Stimulated activated CD8-positive, alpha-beta memory T cell treated with anti-CD3 and anti-CD28 coated beads, Interleukin-15, amount 100 ng/mL, for 4 hours (primary cell): Measurements from ENCODE around the gene SPATA9.

Experiments
- DNase-seq, 2 donors: peaks; one replicate each; pipeline ENCODE4 v3.0.0-alpha.2; 2020; ENCODE audit warnings: low read depth in 2 of 2

SPATA9 gene, protein sequence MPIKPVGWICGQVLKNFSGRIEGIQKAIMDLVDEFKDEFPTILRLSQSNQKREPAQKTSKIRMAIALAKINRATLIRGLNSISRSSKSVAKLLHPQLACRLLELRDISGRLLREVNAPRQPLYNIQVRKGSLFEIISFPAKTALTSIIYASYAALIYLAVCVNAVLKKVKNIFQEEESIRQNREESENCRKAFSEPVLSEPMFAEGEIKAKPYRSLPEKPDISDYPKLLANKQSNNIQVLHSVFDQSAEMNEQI

DNA sequence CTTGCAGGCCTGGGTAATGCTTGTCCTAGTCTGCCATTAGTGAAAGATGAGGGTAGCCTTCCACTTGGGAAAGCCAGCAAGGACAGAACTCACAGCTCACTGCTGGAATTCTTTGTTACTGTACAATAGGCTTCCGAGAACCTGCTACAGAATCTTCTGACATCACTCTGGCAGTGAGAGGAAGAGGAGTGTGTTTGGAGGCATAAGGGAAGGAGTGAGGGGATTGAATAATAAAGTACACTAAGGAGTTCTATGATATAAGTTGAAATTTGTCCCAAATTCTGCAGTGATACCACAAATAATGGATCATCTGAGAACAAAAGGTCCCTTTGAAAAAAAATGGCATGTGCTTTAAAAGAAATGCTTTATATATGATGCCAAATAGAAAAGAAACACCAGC is at the start of gene SPATA9:
TSS of gene SPATA9 (minus strand) at position 101 of the 400 bp plus-strand sequence. CDS start 137 bp downstream, outside the sequence.
- DNase-seq: no peak

DNA sequence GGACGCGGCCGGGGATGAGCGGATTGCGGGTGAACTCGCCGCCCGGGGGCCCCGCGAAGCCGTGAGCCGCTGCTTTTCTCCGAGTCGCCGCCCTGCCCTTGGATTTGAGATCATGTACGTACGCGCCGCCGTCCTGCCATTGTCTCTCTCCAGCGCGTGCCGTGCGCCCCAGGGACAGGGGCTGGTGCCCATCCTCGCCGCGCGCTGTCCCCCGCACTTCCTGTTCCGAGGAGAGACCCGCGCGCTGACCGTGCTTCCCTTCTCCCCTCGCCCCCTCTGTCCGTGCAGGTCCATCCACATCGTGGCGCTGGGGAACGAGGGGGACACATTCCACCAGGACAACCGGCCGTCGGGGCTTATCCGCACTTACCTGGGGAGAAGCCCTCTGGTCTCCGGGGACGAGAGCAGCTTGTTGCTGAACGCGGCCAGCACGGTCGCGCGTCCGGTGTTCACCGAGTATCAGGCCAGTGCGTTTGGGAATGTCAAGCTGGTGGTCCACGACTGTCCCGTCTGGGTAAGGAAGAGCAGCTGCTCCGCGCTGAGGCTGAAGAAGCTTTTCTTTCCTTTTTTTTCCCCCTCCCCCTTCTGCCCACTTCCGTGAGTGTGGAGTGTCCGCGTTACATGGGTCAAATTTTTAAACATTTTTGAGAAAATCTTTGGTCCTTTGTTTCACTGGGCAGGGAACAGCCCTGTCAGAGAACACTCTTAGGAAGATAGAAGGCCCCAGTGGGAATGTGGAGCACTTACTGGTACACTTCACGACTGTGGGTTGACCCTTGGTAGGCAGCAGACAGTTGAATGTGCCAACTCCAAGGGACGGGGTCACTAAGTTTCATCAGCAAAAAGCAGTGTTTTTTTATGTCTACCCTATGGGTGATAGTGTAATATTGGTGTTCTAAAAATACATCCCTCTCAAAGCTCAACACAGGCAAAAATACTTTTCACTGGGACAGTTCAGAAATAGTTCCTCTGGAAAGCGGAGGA is 49.1 kb upstream of the SPATA9 start:
- DNase-seq: no peak

DNA sequence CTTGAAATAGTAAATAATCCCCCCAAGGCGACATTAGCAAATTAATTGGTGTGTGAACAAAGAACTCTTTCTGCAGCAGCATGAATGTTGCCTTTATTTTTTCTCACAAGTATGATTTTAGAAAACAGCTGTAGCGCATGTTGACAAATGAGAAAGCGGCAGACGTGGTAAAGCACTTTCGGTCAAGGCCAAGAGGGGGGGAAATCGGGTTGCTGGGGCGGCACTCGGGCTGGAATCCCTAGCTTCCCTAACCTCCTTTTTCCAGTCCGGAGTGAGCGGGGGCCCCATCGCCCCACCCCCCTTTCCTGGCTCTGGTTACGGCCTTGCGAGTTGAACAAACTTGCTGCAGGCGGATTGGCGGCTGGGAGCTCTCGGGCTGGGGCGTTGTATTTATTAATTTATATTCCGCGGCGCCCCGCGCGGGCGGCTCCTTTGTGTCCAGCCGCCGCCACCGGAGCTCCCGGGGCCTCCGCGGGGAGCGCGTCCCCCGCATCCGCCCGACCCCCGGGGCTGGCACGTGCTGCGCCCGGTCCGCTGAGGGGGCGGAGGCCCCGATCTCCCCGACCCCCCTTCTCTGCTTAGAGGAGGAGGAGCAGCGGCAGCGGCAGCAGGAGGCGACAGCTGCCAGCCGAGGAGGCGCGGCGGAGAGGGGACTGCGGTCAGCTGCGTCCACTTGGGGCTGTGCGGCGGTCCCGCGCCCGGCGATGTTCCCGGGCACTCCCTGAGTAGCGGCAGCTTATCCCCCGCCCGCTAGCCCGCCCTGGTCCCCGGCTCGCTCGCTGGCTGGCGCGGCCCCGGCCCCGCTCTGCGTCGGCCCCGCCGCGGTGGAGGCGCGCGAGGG is 48.2 kb upstream of the SPATA9 start, which contains the start of gene RHOBTB3:
TSS of gene RHOBTB3 (plus strand) at position 607 of the 841 bp plus-strand sequence. CDS start 347 bp downstream, outside the sequence.
- peak; percentile 13 to 28 for DNase-seq

DNA sequence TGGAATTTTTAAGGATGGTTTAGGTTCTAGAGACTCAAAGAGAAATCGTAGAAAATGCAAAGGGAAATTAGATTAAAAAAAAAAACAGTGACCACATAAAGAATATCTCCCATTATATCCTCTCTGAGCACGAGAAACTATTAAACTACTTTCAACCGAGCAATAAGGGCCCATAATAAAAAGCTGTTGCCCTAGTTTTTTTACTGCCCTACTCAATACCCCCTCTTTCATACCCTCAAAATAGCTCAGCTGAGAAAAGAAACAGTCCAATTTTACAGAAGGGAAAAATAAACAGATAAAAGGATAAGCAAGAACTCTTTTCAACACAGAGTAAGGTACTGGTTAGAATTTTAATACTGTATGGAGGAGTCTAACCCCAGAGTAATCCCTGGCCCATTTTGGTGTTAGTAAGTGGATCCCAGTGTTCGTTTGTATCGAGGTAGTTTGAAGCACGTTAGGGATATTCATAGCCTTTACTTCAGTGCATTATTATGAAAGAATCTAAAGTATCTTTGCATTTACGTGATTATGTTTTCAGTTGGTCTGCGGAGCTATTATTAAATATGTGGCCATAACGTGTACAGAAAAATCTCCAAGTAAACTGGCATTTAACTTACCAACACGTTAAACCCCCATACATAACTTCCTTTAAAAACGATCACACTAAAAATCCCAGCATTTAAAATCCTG is 47.4 kb upstream of the SPATA9 start:
- no peak for DNase-seq

DNA sequence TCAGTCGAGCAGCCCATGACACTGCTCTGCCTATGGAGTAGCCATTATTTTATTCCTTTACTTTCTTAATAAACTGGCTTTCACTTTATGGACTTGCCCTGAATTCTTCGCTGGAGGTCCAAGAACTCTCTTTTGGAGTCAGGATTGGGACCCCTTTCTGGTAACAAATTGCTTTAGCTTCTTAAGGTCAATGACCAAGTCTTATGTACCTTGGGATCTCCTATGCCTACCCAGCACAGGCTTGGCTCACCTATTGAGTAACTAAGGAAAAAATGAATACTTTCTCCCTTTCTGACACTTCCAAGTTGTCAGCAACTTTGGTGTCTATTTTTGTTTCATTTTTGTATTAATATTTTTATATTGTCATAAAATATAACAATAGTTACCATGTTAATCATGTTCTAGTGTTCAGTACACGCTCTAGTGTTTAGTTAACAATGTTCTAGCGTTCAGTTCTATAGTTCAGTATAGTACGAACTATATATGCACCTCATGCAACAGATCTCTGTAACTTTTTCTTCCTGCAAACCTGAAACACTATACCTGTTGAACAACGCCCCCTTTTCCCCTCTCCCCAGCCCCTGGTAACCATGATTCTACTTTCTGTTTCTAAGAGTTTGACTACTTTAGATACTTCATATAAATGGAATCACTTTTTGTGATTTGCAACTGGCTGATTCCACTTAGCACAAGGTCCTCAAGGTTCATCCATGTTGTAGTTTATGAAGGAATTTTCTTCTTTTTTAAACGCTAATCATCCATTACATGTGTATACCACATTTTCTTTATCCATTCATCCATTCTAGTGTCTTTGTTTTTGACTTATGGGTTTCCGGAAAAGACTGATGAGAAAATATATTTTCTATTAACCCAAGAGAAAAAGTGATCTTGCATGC is 46.6 kb upstream of the SPATA9 start:
- DNase-seq: no peak

DNA sequence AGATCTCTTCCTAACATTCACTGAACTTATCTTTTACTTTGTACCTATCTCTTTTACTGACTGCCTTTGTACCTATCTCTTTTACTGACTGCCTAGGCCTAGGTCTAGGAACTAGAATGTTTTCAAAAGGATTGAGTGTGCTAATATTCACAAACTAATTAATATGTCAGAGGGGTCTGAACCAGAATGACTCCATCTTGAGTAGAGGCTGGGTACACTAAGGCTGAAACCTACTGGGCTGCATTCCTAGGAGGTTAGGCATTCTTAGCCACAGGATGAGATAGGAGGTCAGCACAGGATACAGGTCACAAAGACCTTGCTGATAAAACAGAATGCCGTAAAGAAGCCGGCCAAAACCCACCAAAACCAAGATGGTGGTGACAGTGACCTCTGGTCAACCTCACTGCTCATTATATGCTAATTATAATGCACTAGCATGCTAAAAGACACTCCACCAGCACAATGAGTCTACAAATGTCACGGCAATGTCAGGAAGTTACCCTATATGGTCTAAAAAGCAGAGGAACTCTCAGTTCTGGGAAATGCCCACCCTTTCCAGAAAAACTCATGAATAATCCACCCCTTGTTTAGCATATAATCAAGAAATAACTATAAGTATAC is 45.8 kb upstream of the SPATA9 start:
- DNase-seq: no peak

DNA sequence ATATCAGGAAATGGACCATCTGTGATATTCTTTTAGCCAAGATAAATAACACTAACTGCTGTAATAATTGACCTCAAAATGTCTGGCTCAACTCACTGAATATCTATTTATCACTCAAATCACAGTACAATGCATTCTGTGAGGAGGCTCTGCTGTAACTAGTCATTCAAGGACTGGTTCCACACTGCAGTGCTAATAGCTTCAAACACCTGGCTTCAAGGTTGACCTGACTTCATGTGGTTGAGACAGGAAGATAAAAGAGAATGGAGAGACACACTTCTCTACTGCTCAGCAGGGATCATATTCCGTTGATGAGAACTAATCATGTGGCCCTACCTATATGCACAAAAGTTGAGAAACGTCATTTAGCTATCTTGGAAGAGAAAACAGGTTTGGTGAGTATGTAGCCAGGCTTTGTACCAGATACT is 45.0 kb upstream of the SPATA9 start:
- no peak for DNase-seq

DNA sequence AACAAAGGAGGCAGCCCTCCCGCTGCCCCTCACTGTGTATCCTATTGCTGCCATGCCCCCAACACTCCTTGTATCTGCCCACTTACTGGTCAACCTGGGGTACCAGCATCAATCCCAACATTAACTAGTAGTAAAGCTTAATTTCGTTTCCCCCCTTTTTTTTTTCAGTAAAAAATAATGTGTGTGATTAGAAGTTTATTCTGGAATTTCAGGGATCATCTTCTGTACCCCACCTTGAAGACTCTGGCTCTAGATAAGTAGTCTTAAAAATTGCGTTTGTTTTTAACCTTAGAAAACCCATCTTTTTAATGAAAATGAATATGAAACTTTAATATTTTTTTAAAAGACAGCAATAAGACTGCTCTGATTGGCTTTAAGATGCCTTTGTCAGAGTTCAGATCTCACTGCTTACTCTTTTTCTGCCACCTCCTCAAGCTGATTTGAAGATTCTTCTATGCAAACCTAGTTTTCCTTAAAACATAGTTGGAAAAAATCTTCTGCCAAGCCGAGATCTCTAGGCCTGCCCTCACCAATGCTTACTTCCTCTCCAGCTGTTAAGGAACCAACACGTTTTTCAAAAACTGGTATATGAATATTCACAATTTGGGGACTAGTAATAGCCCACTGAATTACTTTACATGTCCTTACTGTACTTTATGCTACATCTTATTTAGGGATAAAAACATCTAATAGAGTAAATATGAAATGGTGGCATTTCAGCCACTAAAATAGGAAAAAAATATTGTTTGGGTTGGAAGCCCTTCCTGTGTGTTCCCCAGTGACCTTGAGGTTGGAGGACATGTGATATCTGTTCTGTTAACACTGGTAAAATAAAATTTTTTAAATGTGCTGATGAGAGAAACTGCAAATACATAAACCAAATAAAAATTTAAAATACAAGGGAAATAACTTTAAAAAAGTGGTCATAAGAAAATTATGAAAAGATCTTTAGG is 44.3 kb upstream of the SPATA9 start:
- DNase-seq: no peak

DNA sequence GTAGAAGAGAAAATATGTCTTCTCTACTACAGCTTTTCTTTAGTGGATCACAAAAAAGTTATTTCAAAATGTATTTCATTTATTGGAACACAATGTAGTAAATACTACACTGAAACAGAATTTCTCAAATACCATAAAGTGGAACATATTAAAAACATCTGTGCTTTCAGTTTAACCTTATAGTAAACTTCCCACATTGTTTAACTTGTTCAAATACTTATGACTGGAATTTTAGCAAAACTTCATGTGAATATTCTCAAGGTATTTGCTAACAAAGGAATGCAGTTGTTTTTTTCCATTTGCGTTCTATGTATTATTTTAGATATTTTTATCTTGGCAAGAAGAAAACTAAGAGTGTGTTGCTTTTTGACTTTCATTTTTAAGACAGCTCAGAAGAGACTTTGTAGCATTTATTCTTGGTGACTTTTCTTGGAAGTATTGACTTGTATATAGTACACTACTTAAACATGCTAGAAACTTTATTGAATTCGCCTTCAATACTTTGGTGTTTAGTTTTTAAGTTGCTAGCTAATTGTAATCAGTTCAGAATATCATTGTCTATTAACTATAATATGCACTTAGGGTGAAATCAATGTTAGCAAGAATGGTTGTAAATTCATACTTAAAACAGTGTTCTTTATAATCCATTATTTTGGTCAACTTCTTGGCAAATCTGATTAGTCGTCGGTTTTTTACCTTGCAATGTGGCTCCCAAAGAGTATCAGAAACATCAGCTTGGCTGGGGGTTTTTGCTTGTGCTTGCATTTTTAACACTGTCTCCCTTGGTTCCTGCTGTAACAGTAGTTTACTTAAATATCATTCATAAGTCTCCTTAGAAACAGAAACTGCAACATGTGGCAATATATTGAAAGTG is 43.4 kb upstream of the SPATA9 start:
- no peak for DNase-seq

DNA sequence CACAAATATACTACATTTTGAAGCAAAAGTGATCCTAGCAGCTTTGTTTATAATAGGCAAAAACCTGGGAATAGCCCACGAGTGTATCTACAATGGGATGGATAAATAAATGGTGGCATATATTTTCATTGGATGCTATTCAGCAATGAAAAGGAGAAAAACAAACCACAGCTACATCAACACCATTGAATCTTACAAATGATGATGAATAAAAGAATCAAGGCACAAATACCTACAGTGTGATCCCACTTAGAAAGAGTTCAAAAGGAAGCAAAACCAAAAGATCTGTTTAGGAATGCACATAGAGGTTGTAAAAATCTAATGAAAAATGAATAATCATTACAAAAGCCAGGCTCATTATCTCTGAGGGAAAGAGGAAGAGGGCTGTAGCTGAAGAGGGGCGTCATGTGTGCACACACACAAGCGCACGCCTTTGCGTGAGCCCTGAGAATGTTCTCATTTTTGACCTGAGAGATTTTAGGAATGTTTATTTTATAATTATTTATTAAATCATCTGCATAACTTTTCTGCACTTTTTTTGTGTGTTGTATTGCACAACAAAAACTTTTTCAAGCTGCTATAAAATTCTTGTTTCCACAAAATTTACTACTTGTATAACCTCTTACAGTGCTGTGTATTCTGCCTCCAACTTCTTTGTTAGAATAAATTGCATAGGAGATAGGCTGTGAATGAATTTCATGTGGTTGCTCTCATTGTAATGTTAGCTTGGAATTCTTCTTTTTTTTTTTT is 42.5 kb upstream of the SPATA9 start:
- DNase-seq: no peak

DNA sequence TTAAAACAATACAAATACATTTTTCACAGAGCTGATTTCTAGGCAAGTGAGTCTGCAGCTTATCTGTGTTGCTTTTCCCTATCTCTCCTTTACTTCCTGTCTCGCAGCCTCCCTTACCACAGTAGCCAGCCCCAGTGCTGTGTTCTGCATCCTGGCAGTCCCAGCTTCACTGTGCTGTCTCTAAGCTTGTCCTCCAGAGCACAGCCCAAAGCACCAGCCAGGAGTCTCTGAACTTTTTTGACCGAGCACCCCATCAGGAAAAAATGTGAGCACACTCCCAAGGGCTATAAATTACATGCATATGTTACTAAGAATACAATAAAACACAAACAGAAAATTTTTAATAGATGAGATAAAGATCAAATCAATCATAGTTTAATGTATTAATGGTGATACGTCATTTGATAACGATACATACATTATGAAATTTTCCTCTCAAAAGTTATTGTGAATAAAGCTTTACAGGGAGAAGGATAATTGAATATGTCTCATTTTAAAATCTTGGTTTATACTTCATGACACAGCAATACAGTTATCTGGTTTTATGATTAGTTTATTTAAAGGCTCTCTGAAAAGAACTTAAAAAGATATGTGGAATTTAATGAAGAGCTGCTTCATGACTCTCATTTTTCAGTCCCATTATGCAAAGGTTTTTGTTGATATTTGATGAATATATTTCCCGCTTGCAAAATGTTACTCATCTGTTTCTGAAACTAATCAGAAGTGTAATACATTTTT is 41.0 kb upstream of the SPATA9 start:
- no peak for DNase-seq

DNA sequence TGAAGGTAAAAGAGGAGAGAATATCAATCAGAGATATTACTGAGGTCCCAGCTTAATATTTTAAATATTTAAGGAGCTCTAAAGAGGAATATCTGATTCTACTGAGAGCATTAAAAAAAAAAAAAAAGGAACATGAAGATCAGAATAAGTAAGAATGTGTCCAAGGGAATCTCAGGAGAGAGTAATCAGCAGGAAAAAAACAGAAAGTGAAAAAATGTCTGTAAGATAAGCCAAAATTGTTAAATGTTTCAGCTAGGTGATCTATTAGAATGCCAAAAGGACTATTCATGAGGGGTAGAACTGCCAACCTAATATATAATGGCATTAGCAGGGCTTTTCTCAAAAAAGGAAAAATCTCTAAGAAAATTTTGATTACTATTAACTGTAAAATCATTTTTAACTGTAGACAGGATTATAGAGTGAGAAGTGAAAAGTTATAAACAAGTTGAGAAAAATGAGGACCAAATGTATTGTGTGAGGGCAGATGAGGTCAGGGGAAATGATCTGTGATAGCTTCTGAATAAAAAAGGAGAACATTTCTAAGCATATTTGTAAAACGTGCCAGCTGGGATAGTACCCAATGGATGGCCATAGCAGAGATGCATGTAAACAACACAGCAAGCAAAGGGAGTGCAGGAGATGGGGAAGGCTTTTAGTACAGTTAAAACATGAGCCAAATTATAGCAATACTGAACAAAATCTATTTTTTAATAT is 38.9 kb upstream of the SPATA9 start:
- no peak for DNase-seq

DNA sequence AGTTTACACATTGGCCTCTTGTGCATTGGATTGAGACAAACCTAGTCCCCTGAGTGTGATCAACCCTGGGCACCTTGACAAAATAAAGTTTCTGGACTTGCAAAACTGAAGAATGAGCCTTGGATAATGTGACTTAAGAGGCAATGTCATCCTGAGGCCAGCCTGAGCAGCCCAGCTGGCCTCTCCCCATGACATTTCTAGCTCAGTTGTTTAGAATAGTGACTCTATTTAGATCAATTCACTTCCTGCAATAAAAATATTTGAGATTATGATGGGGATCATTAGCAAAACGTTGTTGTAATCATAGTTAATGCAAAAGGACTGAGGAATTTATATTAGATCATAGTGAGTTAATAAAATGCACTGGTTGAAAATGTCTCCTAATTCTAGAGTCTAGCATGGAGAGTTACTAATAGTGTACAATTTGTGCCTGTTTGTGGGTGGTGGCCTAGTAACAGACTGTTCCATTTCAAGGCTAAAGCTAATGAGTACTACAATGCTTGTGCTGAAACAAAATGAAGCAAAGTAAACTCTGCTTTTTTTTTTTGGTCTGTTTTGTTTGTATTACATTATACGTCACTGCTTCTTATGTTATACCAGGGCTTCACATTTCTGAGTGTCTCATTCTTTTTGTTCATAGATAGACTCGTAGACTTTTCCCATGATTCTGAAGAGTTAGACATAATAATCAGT is 37.4 kb upstream of the SPATA9 start:
- no peak for DNase-seq

DNA sequence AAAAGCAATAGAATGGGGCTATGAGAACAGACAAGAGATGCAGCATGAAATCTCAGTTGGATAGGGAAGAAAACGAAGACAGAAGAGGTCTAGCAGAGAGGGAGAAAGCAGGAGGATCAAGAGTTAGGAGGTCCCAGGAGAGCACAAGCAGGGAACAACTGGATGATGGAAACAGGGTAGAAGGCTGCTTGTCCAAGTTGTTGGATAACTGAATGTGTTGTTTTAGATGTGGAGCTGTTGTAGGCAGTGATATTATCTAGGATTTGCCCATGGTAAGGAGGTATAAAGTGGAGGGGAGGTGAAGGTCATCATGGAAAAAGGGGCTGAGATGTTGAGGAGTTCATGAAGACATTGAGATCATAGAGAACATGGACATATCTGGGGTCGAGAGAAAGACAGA is 35.9 kb upstream of the SPATA9 start:
- no peak for DNase-seq

DNA sequence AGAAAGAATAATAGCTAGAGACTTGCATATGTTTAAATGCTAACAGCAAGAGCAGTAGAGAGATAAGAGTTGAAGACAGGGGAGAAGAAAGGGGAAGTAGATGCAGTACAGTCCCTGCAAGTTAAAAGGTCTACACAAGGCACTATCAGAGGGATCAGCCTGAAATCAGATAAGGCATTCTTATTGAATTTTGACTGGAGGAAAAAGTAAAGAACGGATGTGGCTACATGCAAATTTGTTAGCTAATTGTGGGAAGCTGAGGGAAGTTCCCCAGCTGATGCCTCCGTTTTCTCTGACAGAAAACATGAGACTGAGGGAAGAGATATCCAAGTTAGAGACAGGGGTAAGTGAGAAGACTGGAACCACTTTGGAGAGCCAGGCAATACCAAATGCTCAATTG is 35.4 kb upstream of the SPATA9 start:
- DNase-seq: no peak
